Activated naive CD4-positive, alpha-beta T cell treated with anti-CD3 and anti-CD28 coated beads, Interleukin-2, amount 50 U/mL, for 72 hours (primary cell): ENCODE measurements around the gene PTGIS. TPM values are rescaled to one million over a fixed set of nuclear protein-coding genes. Genes with fewer than 3 reads are reported as not detected.
A peak's percentile ranks its signal among the peaks of the same experiment; 100 is the strongest.

Experiments used
- ATAC-seq, 2 donors: fragments of 150-1000 bp; cut with Tn5 transposase; 2 replicates each; pipeline ENCODE4 v1.10.0; 2021; ENCODE audit warnings: mild to moderate bottlenecking in 2 of 2, moderate library complexity in 2 of 2
- DNase-seq, 2 donors: peaks; one replicate each; pipeline ENCODE4 v3.0.0; 2021 to 2022; ENCODE audit warnings: low spot score in 2 of 2
- H3K27ac Mint-ChIP-seq, 2 donors: one replicate each; pipeline ENCODE4 v1.8.0; 2022; ENCODE audit warnings: mild to moderate bottlenecking in 2 of 2, mixed read lengths in 2 of 2
- H3K36me3 Mint-ChIP-seq, 2 donors: one replicate each; pipeline ENCODE4 v1.8.0; 2022; ENCODE audit warnings: mixed read lengths in 2 of 2
- H3K9me3 Mint-ChIP-seq, 2 donors: one replicate each; pipeline ENCODE4 v1.8.0; 2022; ENCODE audit warnings: mixed read lengths in 2 of 2
- total RNA-seq, 2 donors: library from RNA; stranded (reverse); gene quantifications; one replicate each; pipeline ENCODE4 v1.2.3, GENCODE V29; 2022

The PTGIS gene
- total RNA-seq, 2 donors from 2014 or later: 0.60 to 1.0 TPM

GRCh38 chr20:49461894-49462620 is 105.9 kb downstream of the PTGIS start:
- H3K27ac Mint-ChIP-seq: no peak overlapping the region

GRCh38 chr20:49460916-49461315 is 107.0 kb downstream of the PTGIS start:
- Mint-ChIP-seq H3K36me3 (no peaks in the 10 kb centered on the region), H3K9me3 (no peaks in the 10 kb centered on the region), H3K27ac (no peak overlapping the region)
- no peak for DNase-seq
- no peak for ATAC-seq

More at GRCh38 chr20:49461894-49462620, 105.9 kb downstream of the PTGIS start:
- Mint-ChIP-seq H3K36me3 (no peaks in the 10 kb centered on the region), H3K9me3 (peaks cover 0 to 2% of the 10 kb centered on the region in 2 donors)
- DNase-seq (no peak), ATAC-seq (no peak)

- Mint-ChIP-seq H3K9me3 (no peaks in the 10 kb centered on the region), H3K36me3 (no peaks in the 10 kb centered on the region), H3K27ac (peak overlapping the region in 1 of 2 donors; percentile 44)
- ATAC-seq (no peak), DNase-seq (no peak)
These were observed 107.8 kb downstream of the PTGIS start for GRCh38 chr20:49460131-49460530.

GRCh38 chr20:49459684-49460083 is 108.3 kb downstream of the PTGIS start:
- no peaks in the 10 kb centered on the region for H3K36me3 Mint-ChIP-seq
- no peaks in the 10 kb centered on the region for H3K9me3 Mint-ChIP-seq
- ATAC-seq: no peak
- no peak overlapping the region for H3K27ac Mint-ChIP-seq
- DNase-seq: no peak

GRCh38 chr20:49457444-49457843 is 110.5 kb downstream of the PTGIS start:
- Mint-ChIP-seq H3K9me3 (no peaks in the 10 kb centered on the region), H3K36me3 (no peaks in the 10 kb centered on the region), H3K27ac (no peak overlapping the region)
- ATAC-seq (no peak), DNase-seq (no peak)

- ATAC-seq (no peak), DNase-seq (no peak)
- H3K36me3 Mint-ChIP-seq: no peaks in the 10 kb centered on the region
- H3K27ac Mint-ChIP-seq: no peak overlapping the region
- no peaks in the 10 kb centered on the region for H3K9me3 Mint-ChIP-seq
These were observed 111.3 kb downstream of the PTGIS start for GRCh38 chr20:49456646-49457045.

GRCh38 chr20:49455691-49456090 is 112.2 kb downstream of the PTGIS start:
- Mint-ChIP-seq H3K9me3 (no peaks in the 10 kb centered on the region), H3K36me3 (no peaks in the 10 kb centered on the region), H3K27ac (no peak overlapping the region)
- no peak for DNase-seq
- no peak for ATAC-seq

Other genes starting within 250 kb of the PTGIS start
- gene KCNB1, start 85.5 kb downstream of the PTGIS start, total RNA-seq: not detected
- 10 to 100 TPM in 1 of 2 donors, 1 to 10 TPM in 1; 9.4 to 19.0 TPM for gene B4GALT5, start 145.7 kb upstream of the PTGIS start, total RNA-seq
- gene SLC9A8, start 244.7 kb upstream of the PTGIS start, total RNA-seq: 10 to 100 TPM; 10.7 to 16.2 TPM